Astrocyte (in vitro differentiated cells and primary cell): ENCODE measurements around the gene RSAD1.

Experiments
- EZH2 ChIP-seq: IDR thresholded peaks from 2 replicates; pipeline ENCODE4 v1.6.1; 2012; ENCODE audit warnings: mild to moderate bottlenecking, low read length, inconsistent platforms; ENCODE audit not compliant: insufficient read depth
- TF ChIP-seq, protein P1 (sequence below): IDR thresholded peaks from 2 replicates; pipeline ENCODE4 v1.5.1; 2011; ENCODE audit warnings: low read depth, mild to moderate bottlenecking, inconsistent platforms, low read length, moderate library complexity; ENCODE audit not compliant: insufficient read depth

- TF ChIP-seq, protein P1, sequence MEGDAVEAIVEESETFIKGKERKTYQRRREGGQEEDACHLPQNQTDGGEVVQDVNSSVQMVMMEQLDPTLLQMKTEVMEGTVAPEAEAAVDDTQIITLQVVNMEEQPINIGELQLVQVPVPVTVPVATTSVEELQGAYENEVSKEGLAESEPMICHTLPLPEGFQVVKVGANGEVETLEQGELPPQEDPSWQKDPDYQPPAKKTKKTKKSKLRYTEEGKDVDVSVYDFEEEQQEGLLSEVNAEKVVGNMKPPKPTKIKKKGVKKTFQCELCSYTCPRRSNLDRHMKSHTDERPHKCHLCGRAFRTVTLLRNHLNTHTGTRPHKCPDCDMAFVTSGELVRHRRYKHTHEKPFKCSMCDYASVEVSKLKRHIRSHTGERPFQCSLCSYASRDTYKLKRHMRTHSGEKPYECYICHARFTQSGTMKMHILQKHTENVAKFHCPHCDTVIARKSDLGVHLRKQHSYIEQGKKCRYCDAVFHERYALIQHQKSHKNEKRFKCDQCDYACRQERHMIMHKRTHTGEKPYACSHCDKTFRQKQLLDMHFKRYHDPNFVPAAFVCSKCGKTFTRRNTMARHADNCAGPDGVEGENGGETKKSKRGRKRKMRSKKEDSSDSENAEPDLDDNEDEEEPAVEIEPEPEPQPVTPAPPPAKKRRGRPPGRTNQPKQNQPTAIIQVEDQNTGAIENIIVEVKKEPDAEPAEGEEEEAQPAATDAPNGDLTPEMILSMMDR = no peak
- no peak for TF ChIP-seq EZH2
Measured at GRCh38 chr17:50461550-50462132, 17.0 kb upstream of the RSAD1 start.
